ENCODE measurements around the gene EDC3.

- TF ChIP-seq CTCF (IDR thresholded peaks at IDR 0.05) (no peak), POLR2A (IDR thresholded peaks at IDR 0.05) (no peak)
These were observed 31.2 kb downstream of the EDC3 start for GRCh38 chr15:74664670-74665069.

All from heart left ventricle (tissue), 13 donors.